GM13977 (cell line): ENCODE results near the gene ZNF385A.

Experiments used
- DNase-seq: peaks from one replicate; pipeline ENCODE4 v3.0.0; 2012; ENCODE audit warnings: low spot score
- in situ Hi-C: fragments of 300-500 bp; cut with MboI; formaldehyde crosslinking; loops from one replicate; pipeline ENCODE4 v1.12.0; 2022; ENCODE audit warnings: low sequenced_read_pairs, low pct_unique_long_range_greater_than_20kb, mixed read lengths, inconsistent platforms; ENCODE audit not compliant: unreplicated experiment
- TF ChIP-seq, protein P1 (sequence below): IDR thresholded peaks from 2 replicates; pipeline ENCODE4 v1.5.1; 2012; ENCODE audit warnings: mild to moderate bottlenecking, control low read depth; ENCODE audit not compliant: insufficient read depth; ENCODE audit errors: extremely low read depth, missing control alignments

The ZNF385A gene

DNA sequence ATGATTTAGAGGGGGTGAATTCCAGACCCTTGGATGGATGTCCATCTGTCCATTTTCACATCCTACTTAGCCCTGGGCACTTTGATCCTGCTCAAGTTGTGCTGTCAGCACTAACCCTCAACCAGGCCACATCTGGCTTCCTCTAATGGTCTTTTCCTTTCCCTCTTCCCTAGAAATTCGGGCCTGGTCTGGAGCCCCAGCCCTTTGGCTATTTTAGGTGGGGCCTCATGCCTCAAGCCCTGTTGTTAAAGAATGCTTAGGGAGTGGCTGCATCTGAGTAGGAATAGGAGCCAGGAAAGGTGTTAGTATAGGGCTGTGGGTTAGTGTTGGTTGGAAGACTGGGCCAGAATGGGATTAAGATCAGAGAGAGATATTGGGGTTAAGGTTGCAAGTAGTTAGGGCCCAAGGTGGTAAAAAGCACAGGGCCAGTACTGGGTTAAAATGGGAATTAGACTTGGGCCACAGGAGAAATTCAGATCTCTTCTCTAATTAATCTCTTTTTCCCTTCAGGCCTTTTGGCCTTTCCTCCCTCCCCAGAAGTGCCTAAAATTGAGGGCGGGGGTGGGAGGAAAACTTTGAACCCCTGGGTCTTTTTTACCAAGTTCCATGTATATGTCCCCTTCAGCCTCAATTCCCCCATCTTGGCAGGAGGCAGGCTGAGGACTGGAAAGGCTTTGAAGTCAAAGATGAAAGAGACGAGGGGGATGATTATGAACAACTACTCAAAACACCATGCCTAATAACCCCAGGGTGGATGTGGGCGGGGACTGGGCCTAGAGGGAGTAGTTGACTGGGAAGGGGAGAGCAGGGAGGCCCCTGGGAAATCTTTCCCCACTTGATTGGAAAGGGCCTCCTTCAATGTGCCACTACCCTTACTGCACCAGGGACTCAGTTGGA lies 4.0 kb upstream of the ZNF385A start:
- DNase-seq, result no peak
- TF ChIP-seq, protein P1, sequence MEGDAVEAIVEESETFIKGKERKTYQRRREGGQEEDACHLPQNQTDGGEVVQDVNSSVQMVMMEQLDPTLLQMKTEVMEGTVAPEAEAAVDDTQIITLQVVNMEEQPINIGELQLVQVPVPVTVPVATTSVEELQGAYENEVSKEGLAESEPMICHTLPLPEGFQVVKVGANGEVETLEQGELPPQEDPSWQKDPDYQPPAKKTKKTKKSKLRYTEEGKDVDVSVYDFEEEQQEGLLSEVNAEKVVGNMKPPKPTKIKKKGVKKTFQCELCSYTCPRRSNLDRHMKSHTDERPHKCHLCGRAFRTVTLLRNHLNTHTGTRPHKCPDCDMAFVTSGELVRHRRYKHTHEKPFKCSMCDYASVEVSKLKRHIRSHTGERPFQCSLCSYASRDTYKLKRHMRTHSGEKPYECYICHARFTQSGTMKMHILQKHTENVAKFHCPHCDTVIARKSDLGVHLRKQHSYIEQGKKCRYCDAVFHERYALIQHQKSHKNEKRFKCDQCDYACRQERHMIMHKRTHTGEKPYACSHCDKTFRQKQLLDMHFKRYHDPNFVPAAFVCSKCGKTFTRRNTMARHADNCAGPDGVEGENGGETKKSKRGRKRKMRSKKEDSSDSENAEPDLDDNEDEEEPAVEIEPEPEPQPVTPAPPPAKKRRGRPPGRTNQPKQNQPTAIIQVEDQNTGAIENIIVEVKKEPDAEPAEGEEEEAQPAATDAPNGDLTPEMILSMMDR, result no peak
- in situ Hi-C loops, result no loop called here

GRCh38 chr12:54387114-54387467 lies 2.6 kb upstream of the ZNF385A start:
- no peak for DNase-seq
- in situ Hi-C loops, result no loop called here
- TF ChIP-seq, protein P1, result no peak

DNA sequence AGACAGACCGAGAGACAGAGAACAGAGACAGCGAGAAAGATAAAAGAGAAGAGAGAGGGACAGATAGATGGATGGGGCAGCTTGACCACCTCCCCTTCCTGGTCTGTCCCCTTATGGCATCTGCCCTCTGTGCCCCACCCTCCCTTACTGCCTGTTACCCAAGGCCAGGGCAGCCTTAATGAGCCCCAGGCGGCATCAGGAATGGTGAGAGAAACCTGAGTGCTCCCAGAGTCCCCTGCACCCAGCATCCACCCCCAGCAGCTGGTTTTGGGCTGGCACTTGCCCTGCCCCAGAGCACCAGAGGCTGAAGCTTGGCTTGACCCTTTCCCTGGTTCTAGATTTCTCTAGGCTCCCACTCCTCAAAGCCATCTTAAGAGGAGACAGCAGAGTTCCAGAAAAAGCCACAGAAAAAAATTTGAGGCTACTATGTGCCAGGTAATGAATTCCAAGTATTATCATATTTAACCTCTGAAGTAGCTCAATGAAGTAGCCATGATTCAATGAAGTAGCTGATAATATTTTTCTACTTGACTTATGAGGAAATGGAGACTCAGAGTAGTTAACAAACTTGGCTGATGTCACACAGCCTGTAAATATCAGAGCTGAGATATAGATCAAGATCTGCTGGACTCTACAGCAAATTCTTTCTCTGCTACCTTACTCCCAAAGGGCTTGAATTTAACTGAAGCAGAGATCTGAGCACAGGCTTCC lies 2.0 kb upstream of the ZNF385A start:
- no peak for DNase-seq
- TF ChIP-seq, protein P1, result no peak
- in situ Hi-C loops, result no loop called here

DNA sequence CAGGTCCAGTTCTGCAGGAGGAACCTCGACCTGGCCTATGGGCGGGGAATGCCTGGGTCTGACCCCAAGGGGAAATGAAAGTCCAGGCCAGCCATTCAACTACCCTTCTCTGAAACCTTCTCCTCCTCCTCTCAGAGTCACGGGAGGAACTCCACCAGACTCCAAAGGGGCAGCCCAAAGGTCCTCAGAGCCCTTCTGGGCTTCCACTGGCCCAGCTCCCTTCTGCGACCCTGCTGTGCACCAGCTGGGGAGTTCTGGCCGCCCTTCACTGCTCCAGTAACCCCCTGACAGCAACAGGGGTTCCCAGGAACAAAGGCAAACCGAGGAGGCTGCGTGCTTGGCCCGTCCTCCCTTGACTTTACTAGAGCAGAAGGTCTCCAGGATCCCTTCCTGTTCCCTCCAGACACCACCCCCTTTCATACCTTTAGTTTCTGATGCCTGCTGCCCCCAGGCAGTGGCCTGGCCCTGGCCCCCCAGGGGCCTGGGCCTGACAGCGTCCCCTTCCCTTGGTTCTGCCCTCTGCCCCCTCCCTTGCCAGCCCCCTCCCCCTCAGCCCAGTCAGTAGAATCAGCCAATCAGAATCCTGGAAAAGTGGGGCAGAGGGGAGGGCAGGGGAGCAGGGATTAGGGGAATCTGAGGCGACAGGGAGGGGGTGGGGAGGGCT lies 850 bp upstream of the ZNF385A start:
- DNase-seq, result peak; percentile 60
- TF ChIP-seq, protein P1, result no peak
- in situ Hi-C loops, result no loop called here

DNA sequence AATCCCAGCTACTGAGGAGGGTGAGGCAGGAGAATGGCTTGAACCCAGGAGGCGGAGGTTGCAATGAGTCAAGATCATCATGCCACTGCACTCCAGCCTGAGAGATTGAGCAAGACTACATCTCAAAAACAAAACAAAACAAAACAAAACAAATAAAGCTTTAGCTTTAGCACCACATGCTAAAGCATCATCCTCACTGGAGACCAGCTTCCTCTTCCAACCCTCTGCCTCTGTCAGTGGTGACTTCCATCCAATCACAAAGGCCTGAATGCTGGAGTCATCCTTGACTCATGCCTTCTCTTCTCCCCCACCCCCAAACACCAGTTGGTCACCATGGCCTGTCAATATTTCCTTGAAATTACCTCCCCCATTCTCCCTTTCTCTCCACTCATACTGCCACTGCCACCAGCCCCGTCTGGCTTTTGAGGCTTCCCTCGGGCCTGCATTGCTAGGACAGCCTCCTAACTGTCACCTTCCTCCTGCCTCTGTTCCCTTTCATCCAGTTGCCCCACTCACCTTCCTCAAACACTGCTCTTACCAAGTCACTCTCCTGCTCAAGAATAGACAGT lies 1.4 kb downstream of the ZNF385A start:
- in situ Hi-C loops, result no loop called here
- TF ChIP-seq, protein P1, result no peak
- no peak for DNase-seq

DNA sequence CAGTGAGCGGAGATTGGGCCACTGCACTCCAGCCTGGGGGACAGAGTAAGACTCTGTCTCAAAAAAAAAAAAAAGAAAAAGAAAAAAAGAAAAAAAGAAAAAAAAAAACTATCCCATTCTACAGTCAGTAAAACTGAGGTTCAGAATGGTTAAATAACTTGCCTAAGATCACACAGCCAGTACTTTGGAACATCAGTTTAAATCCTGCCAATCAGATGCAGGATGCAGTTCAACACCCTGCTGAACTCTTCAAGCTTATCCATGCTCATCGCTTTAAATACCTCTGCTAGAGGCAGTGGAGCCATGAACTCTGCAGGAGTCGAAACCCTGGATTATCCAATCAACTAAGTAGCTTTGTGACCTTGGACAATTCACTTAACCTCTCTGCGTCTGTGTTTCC lies 3.4 kb downstream of the ZNF385A start:
- no peak for DNase-seq
- in situ Hi-C loops, result no loop called here

More for the DNA sequence above, 3.4 kb downstream of the ZNF385A start:
- TF ChIP-seq, protein P1, result no peak
